Liver (tissue), 9 donors: ENCODE measurements around the gene SPEG. TPM values are rescaled to one million over a fixed set of nuclear protein-coding genes. Genes with fewer than 3 reads are reported as not detected.

Source experiments
- DNase-seq: peaks from one replicate; pipeline ENCODE4 v3.0.0-alpha.2; 2017; ENCODE audit warnings: low spot score
- H3K27ac ChIP-seq, 2 donors: one replicate each; pipeline ENCODE4 v1.7.0; 2013; ENCODE audit warnings: inconsistent platforms in 2 of 2, low read length in 2 of 2, control low read depth in 1 of 2, low read depth in 1 of 2, mild to moderate bottlenecking in 1 of 2
- H3K27me3 ChIP-seq, 4 donors: one replicate each; pipeline versions ENCODE4 v1.6.1 to v1.7.0; 2013; ENCODE audit warnings: low read length in 3 of 4, inconsistent platforms in 1 of 4, mild to moderate bottlenecking in 1 of 4, moderate library complexity in 1 of 4; ENCODE audit not compliant: control insufficient read depth in 4 of 4, insufficient read depth in 4 of 4
- H3K36me3 ChIP-seq, 4 donors: one replicate each; pipeline versions ENCODE4 v1.6.1 to v1.7.0; 2013; ENCODE audit warnings: low read length in 3 of 4, mild to moderate bottlenecking in 3 of 4, low read depth in 1 of 4, moderate library complexity in 1 of 4; ENCODE audit not compliant: control insufficient read depth in 4 of 4, insufficient read depth in 3 of 4
- H3K4me1 ChIP-seq, 4 donors: one replicate each; pipeline versions ENCODE4 v1.6.1 to v1.7.0; 2013; ENCODE audit warnings: low read length in 3 of 4, mild to moderate bottlenecking in 3 of 4, moderate library complexity in 1 of 4; ENCODE audit not compliant: control insufficient read depth in 4 of 4, insufficient read depth in 4 of 4
- H3K4me3 ChIP-seq, 3 donors: one replicate each; pipeline versions ENCODE4 v1.6.1 to v1.7.0; 2013; ENCODE audit warnings: low read length in 3 of 3, control low read depth in 1 of 3, low read depth in 1 of 3, mild to moderate bottlenecking in 1 of 3
- H3K9ac ChIP-seq, 2 donors: one replicate each; pipeline ENCODE4 v1.7.0; 2013; ENCODE audit warnings: low read length in 2 of 2, mild to moderate bottlenecking in 2 of 2, moderate library complexity in 2 of 2, control low read depth in 1 of 2, low read depth in 1 of 2
- H3K9me3 ChIP-seq, 4 donors: one replicate each; pipeline versions ENCODE4 v1.6.1 to v1.7.0; 2013; ENCODE audit warnings: low read length in 3 of 4; ENCODE audit not compliant: control insufficient read depth in 4 of 4
- EGR1 ChIP-seq, 2 donors: IDR thresholded peaks; 2 replicates each; pipeline ENCODE4 v1.6.1; 2016 to 2018; ENCODE audit warnings: antibody characterized with exemption in 2 of 2, low read depth in 2 of 2
- FOXA2 ChIP-seq: IDR thresholded peaks from 2 replicates; pipeline ENCODE4 v1.6.1; 2016; ENCODE audit warnings: antibody characterized with exemption
- GABPA ChIP-seq, 2 donors: IDR thresholded peaks in 1 of 2; conservative IDR thresholded peaks in 1 of 2; 2 replicates each; pipeline ENCODE4 v1.6.1; 2016; ENCODE audit warnings: antibody characterized with exemption in 2 of 2, mild to moderate bottlenecking in 1 of 2, moderate library complexity in 1 of 2
- HNF4A ChIP-seq, 2 donors: conservative IDR thresholded peaks; 2 replicates each; pipeline ENCODE4 v1.6.1; 2016; ENCODE audit warnings: antibody characterized with exemption in 2 of 2, mild to moderate bottlenecking in 2 of 2
- HNF4G ChIP-seq: IDR thresholded peaks from 2 replicates; pipeline ENCODE4 v1.6.1; 2016; ENCODE audit warnings: antibody characterized with exemption
- JUND ChIP-seq, 2 donors: IDR thresholded peaks; 2 replicates each; pipeline ENCODE4 v1.6.1; 2016; ENCODE audit warnings: antibody characterized with exemption in 2 of 2
- NR2F2 ChIP-seq: IDR thresholded peaks from 2 replicates; pipeline ENCODE4 v1.6.1; 2016; ENCODE audit warnings: antibody characterized with exemption
- RAD21 ChIP-seq, 2 donors: IDR thresholded peaks; 2 replicates each; pipeline ENCODE4 v1.6.1; 2016; ENCODE audit warnings: antibody characterized with exemption in 2 of 2, mild to moderate bottlenecking in 2 of 2
- RXRA ChIP-seq, 2 donors: IDR thresholded peaks; 2 replicates each; pipeline ENCODE4 v1.6.1; 2017 to 2018; ENCODE audit warnings: antibody characterized with exemption in 2 of 2, mild to moderate bottlenecking in 1 of 2
- SP1 ChIP-seq: IDR thresholded peaks from 2 replicates; pipeline ENCODE4 v1.6.1; 2018; ENCODE audit warnings: antibody characterized with exemption, mild to moderate bottlenecking
- WGBS: extraction: QIAGEN DNeasy Blood & Tissue Kit; methylation state at CpG from one replicate; pipeline ENCODE4 v1.1.7; 2013; 5-methylcytosine and 5-hydroxymethylcytosine counted together
- polyA plus RNA-seq, 2 donors: library from polyadenylated mRNA; stranded (reverse) in 1 of 2; unstranded in 1 of 2; fragments of 200-250 nt in 1 of 2; fragments of >200 nt in 1 of 2; fragmentation: Nextera tagmentation in 1 of 2; extraction: Ambion mirVana in 1 of 2; gene quantifications; one replicate each; pipeline versions ENCODE4 v1.2.1 to v1.2.3, GENCODE V29; 2013 to 2015
- total RNA-seq, 2 donors: library from RNA; depleted of rRNA; stranded (reverse); fragments of >200 nt; gene quantifications; one replicate each; pipeline ENCODE4 v1.2.3, GENCODE V29; 2014
- TF ChIP-seq, protein P1 (sequence below): IDR thresholded peaks from 2 replicates; pipeline ENCODE4 v1.6.1; 2016; ENCODE audit warnings: antibody characterized with exemption, mild to moderate bottlenecking
- TF ChIP-seq, protein P2 (sequence below): IDR thresholded peaks from 2 replicates; pipeline ENCODE4 v1.6.1; 2016; ENCODE audit warnings: antibody characterized with exemption
- TF ChIP-seq, protein P3 (sequence below): IDR thresholded peaks from 2 replicates; pipeline ENCODE4 v1.6.1; 2016; ENCODE audit warnings: antibody characterized with exemption
- donor health status: healthy.
- donor health status: healthy.
- donor health status: healthy.
- donor health status: healthy.
- donor health status: healthy.

The SPEG gene
- total and polyA plus RNA-seq, 4 donors: 0.51 to 0.96 (median 0.66) TPM

DNA sequence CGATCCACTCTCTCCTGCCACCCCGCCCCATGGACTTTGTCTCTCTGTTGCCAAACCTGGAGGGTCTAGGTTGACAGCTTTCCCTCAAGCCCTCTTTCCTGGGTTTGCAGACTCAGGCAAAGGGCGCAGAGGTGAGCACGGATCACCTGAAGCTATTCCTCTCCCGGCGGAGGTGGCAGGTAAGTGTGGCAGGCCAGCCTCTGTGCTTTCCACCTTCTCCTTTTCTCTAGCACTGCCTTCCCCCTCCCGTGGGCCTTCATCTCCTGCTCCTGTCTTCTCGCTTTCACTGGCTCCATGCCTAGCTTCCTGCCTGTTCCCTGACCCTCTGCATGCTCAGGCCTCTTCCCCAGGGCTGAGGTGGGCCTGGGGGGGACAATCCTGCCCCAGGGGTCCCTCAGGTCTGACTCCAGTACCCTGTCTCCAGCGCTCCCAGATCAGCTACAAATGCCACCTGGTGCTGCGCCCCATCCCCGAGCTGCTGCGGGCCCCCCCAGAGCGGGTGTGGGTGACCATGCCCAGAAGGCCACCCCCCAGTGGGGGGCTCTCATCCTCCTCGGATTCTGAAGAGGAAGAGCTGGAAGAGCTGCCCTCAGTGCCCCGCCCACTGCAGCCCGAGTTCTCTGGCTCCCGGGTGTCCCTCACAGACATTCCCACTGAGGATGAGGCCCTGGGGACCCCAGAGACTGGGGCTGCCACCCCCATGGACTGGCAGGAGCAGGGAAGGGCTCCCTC lies 48.2 kb downstream of the SPEG start:
- no peak overlapping the region for H3K27ac ChIP-seq
- peaks cover 0 to 10% (median 8%) of the 10 kb centered on the region in 4 donors for H3K4me1 ChIP-seq
- H3K27me3 ChIP-seq: peaks cover 0 to 6% (median 3%) of the 10 kb centered on the region in 4 donors
- H3K9ac ChIP-seq: no peak overlapping the region
- WGBS: 61% methylated on average over 17 of the region's 17 CpGs
- H3K4me3 ChIP-seq: no peak overlapping the region
- H3K36me3 ChIP-seq: no peaks in the 10 kb centered on the region
- TF ChIP-seq SP1 (no peak), EGR1 (IDR thresholded peaks at IDR 0.05; ENCODE audit: low read depth in 2 of 2) (no peak), FOXA2 (no peak), HNF4A (conservative IDR thresholded peaks at IDR 0.05) (no peak)
- DNase-seq: no peak
- H3K9me3 ChIP-seq: no peaks in the 10 kb centered on the region

DNA sequence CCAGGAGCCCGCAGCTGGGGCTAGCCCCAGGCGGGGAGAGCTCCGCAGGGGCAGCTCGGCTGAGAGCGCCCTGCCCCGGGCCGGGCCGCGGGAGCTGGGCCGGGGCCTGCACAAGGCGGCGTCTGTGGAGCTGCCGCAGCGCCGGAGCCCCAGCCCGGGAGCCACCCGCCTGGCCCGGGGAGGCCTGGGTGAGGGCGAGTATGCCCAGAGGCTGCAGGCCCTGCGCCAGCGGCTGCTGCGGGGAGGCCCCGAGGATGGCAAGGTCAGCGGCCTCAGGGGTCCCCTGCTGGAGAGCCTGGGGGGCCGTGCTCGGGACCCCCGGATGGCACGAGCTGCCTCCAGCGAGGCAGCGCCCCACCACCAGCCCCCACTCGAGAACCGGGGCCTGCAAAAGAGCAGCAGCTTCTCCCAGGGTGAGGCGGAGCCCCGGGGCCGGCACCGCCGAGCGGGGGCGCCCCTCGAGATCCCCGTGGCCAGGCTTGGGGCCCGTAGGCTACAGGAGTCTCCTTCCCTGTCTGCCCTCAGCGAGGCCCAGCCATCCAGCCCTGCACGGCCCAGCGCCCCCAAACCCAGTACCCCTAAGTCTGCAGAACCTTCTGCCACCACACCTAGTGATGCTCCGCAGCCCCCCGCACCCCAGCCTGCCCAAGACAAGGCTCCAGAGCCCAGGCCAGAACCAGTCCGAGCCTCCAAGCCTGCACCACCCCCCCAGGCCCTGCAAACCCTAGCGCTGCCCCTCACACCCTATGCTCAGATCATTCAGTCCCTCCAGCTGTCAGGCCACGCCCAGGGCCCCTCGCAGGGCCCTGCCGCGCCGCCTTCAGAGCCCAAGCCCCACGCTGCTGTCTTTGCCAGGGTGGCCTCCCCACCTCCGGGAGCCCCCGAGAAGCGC lies 49.1 kb downstream of the SPEG start:
- no peak overlapping the region for H3K9ac ChIP-seq
- H3K27ac ChIP-seq: no peak overlapping the region
- WGBS: 20% methylated on average over 58 of the region's 58 CpGs
- DNase-seq: no peak
- TF ChIP-seq, protein P1, sequence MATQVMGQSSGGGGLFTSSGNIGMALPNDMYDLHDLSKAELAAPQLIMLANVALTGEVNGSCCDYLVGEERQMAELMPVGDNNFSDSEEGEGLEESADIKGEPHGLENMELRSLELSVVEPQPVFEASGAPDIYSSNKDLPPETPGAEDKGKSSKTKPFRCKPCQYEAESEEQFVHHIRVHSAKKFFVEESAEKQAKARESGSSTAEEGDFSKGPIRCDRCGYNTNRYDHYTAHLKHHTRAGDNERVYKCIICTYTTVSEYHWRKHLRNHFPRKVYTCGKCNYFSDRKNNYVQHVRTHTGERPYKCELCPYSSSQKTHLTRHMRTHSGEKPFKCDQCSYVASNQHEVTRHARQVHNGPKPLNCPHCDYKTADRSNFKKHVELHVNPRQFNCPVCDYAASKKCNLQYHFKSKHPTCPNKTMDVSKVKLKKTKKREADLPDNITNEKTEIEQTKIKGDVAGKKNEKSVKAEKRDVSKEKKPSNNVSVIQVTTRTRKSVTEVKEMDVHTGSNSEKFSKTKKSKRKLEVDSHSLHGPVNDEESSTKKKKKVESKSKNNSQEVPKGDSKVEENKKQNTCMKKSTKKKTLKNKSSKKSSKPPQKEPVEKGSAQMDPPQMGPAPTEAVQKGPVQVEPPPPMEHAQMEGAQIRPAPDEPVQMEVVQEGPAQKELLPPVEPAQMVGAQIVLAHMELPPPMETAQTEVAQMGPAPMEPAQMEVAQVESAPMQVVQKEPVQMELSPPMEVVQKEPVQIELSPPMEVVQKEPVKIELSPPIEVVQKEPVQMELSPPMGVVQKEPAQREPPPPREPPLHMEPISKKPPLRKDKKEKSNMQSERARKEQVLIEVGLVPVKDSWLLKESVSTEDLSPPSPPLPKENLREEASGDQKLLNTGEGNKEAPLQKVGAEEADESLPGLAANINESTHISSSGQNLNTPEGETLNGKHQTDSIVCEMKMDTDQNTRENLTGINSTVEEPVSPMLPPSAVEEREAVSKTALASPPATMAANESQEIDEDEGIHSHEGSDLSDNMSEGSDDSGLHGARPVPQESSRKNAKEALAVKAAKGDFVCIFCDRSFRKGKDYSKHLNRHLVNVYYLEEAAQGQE: no peak
- TF ChIP-seq EGR1 (IDR thresholded peaks at IDR 0.05; ENCODE audit: low read depth in 2 of 2) (no peak), NR2F2 (no peak), RAD21 (IDR thresholded peaks at IDR 0.05) (no peak), FOXA2 (no peak)
- peaks cover 0 to 6% (median 3%) of the 10 kb centered on the region in 4 donors for H3K27me3 ChIP-seq
- no peaks in the 10 kb centered on the region for H3K9me3 ChIP-seq
- H3K36me3 ChIP-seq: no peaks in the 10 kb centered on the region
- peak overlapping the region in 1 of 3 donors; percentile 6 for H3K4me3 ChIP-seq
- H3K4me1 ChIP-seq: peaks cover 0 to 10% (median 8%) of the 10 kb centered on the region in 4 donors

DNA sequence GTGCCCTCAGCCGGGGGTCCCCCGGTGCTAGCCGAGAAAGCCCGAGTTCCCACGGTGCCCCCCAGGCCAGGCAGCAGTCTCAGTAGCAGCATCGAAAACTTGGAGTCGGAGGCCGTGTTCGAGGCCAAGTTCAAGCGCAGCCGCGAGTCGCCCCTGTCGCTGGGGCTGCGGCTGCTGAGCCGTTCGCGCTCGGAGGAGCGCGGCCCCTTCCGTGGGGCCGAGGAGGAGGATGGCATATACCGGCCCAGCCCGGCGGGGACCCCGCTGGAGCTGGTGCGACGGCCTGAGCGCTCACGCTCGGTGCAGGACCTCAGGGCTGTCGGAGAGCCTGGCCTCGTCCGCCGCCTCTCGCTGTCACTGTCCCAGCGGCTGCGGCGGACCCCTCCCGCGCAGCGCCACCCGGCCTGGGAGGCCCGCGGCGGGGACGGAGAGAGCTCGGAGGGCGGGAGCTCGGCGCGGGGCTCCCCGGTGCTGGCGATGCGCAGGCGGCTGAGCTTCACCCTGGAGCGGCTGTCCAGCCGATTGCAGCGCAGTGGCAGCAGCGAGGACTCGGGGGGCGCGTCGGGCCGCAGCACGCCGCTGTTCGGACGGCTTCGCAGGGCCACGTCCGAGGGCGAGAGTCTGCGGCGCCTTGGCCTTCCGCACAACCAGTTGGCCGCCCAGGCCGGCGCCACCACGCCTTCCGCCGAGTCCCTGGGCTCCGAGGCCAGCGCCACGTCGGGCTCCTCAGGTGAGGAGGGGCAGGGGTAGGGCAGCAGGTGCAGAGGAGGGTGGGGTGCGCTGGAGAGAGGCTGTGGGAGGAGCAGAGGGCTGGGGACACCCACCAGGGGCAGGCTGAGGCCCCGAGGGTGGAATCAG lies 49.9 kb downstream of the SPEG start:
- Histone ChIP-seq H3K27me3 (peaks cover 0 to 6% (median 3%) of the 10 kb centered on the region in 4 donors), H3K4me1 (peaks cover 0 to 10% (median 8%) of the 10 kb centered on the region in 4 donors), H3K36me3 (no peaks in the 10 kb centered on the region), H3K9me3 (no peaks in the 10 kb centered on the region), H3K27ac (no peak overlapping the region), H3K4me3 (peak overlapping the region in 1 of 3 donors; percentile 6), H3K9ac (no peak overlapping the region)
- 3% methylated on average over 89 of the region's 89 CpGs for WGBS
- no peak for DNase-seq
- TF ChIP-seq GABPA (IDR thresholded peaks at IDR 0.05 in 1 of 2, conservative IDR thresholded peaks at IDR 0.05 in 1 of 2) (no peak), JUND (IDR thresholded peaks at IDR 0.05) (no peak), RXRA (IDR thresholded peaks at IDR 0.05) (no peak), HNF4G (no peak), FOXA2 (no peak), HNF4A (conservative IDR thresholded peaks at IDR 0.05) (no peak), RAD21 (IDR thresholded peaks at IDR 0.05) (no peak), SP1 (no peak), NR2F2 (no peak)
- TF ChIP-seq, protein P1: no peak
- TF ChIP-seq, protein P2, sequence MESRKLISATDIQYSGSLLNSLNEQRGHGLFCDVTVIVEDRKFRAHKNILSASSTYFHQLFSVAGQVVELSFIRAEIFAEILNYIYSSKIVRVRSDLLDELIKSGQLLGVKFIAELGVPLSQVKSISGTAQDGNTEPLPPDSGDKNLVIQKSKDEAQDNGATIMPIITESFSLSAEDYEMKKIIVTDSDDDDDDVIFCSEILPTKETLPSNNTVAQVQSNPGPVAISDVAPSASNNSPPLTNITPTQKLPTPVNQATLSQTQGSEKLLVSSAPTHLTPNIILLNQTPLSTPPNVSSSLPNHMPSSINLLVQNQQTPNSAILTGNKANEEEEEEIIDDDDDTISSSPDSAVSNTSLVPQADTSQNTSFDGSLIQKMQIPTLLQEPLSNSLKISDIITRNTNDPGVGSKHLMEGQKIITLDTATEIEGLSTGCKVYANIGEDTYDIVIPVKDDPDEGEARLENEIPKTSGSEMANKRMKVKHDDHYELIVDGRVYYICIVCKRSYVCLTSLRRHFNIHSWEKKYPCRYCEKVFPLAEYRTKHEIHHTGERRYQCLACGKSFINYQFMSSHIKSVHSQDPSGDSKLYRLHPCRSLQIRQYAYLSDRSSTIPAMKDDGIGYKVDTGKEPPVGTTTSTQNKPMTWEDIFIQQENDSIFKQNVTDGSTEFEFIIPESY: no peak
- TF ChIP-seq, protein P3, sequence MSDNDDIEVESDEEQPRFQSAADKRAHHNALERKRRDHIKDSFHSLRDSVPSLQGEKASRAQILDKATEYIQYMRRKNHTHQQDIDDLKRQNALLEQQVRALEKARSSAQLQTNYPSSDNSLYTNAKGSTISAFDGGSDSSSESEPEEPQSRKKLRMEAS: no peak
